ENCODE results near the gene GMDS. TPM values are rescaled to one million over a fixed set of nuclear protein-coding genes. Genes with fewer than 3 reads are reported as not detected.
A peak's percentile ranks its signal among the peaks of the same experiment; 100 is the strongest.

The GMDS gene
- total and polyA plus RNA-seq, 2 of the 8 experiments (the other 6 are each of a cell fraction or from before 2014, with no cell fraction given): 16.8 to 50.0 TPM

DNA sequence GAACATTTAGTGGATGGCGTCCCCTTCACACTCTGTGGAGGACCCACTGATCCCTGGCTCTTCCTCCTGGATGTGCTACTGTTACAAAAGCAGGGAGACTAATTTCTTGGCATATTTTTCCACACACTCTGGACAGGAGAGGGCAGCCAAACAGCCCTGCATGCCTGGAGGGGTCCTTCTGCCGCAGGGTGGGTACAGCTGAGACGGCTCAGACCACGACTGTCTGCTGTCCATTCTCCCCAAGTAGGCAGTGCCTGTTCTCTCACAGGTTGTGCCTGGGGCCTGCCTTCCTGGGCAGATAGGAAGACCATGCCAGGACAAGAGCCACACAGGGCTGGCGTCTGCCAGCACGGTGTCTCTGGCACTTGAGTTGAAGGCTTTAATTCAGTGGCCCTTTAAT, 375.6 kb downstream of the GMDS start:
- Histone ChIP-seq H2AFZ (ENCODE audit: low read length) (no peak overlapping the region), H2BK12ac (ENCODE audit: low read depth, low read length) (peak overlapping the region; percentile 35; the same call in 1 of the 2 replicates), H3K4me3 (ENCODE audit: extremely low read depth in 1 of 4, insufficient read depth in 2 of 4, low read depth in 3 of 4, low read length in 4 of 4) (no peak overlapping the region), H3K18ac (ENCODE audit: extremely low read depth, low read length) (no peak overlapping the region), H4K5ac (ENCODE audit: insufficient read length, low read depth, low read length) (no peak overlapping the region), H2BK15ac (ENCODE audit: low read length) (peak overlapping the region; percentile 32; the same call in 1 of the 2 replicates), H3K4me1 (replicated peaks in 1 of 4; ENCODE audit: control insufficient read depth in 3 of 4, insufficient read depth in 4 of 4, low read length in 3 of 4) (peaks cover 4 to 17% (median 16%) of the 10 kb centered on the region in 4 experiments; a peak in 6 of 7 replicates), H3K9me3 (ENCODE audit: insufficient read depth in 2 of 2, low read depth in 1 of 2, low read length in 1 of 2) (no peaks in the 10 kb centered on the region), H3K27me3 (replicated peaks in 1 of 4; ENCODE audit: control insufficient read depth in 3 of 4, extremely low read depth in 1 of 4, insufficient read depth in 3 of 4, low read length in 3 of 4) (no peaks in the 10 kb centered on the region), H2BK20ac (ENCODE audit: low read length) (peak overlapping the region; percentile 69; the same call in 1 of the 2 replicates), H2AK5ac (ENCODE audit: low read depth, low read length) (0 out of 2 replicates have a peak overlapping the region, but pooled peaks have one; percentile 25), H3K9ac (replicated peaks in 1 of 4; ENCODE audit: extremely low read depth in 1 of 4, low read depth in 3 of 4, low read length in 3 of 4) (no peak overlapping the region), H2BK5ac (ENCODE audit: low read depth, low read length) (peak overlapping the region; percentile 69), H3K79me2 (ENCODE audit: control insufficient read depth in 1 of 2, insufficient read depth in 2 of 2, low read length in 2 of 2) (no peaks in the 10 kb centered on the region), H3K4ac (replicated peaks; ENCODE audit: insufficient read length, low read depth, low read length) (no peak overlapping the region), H3K4me2 (ENCODE audit: insufficient read depth in 1 of 2, low read depth in 2 of 2, low read length in 2 of 2) (peak overlapping the region in 1 of 2 experiments; percentile 7; a peak in 1 of 4 replicates), H4K91ac (replicated peaks; ENCODE audit: insufficient read length, low read length) (no peak overlapping the region), H3K56ac (replicated peaks; ENCODE audit: insufficient read length, low read depth, low read length) (no peak overlapping the region), H2BK120ac (replicated peaks; ENCODE audit: low read depth, low read length) (no peak overlapping the region), H3K23me2 (ENCODE audit: low read depth, low read length) (no peaks in the 10 kb centered on the region; the same call in 1 of the 2 replicates), H4K20me1 (replicated peaks in 1 of 2; ENCODE audit: control insufficient read depth in 1 of 2, insufficient read depth in 2 of 2, low read length in 2 of 2) (no peaks in the 10 kb centered on the region), H3K79me1 (ENCODE audit: low read depth, low read length) (no peaks in the 10 kb centered on the region; the same call in 1 of the 2 replicates), H3K27ac (ENCODE audit: low read depth, low read length) (no peak overlapping the region), H3K23ac (ENCODE audit: insufficient read length) (no peak overlapping the region), H3K36me3 (ENCODE audit: control insufficient read depth in 2 of 4, insufficient read depth in 4 of 4, low read length in 3 of 4) (no peaks in the 10 kb centered on the region), H3K14ac (ENCODE audit: insufficient read length) (no peak overlapping the region), H4K8ac (ENCODE audit: extremely low read depth, insufficient read depth, low read length) (no peak overlapping the region)
- DNase-seq (ENCODE audit: low read depth in 1 of 2, low spot score in 2 of 2): no peak
- no peak for FAIRE-seq
- ChIA-PET CTCF (ENCODE audit: partially characterized antibody) (interaction anchor here (0.6 to 1.5 kb wide), 4 partner anchors 18 to 902 kb away, joined by 3 to 4 read pairs (median 3); no protein-coding TSS in a partner anchor), POLR2A (ENCODE audit: partially characterized antibody) (no interaction called here)
- WGBS, 2 experiments (ENCODE audit: extremely low coverage in 1 of 2, insufficient coverage in 1 of 2, insufficient read length in 1 of 2, insufficient replicate concordance in 2 of 2, low coverage in 1 of 2, low lambda C conversion rate in 2 of 2, missing lambda C conversion rate in 1 of 2): 91% methylated on average over 6 of the region's 6 CpGs; no CpG with 5 or more reads in 1 of the 2 experiments
- no peak for TF ChIP-seq KDM4A (IDR thresholded peaks at IDR 0.05; ENCODE audit: low read depth, low read length, severe bottlenecking)
- TF ChIP-seq, protein P1, sequence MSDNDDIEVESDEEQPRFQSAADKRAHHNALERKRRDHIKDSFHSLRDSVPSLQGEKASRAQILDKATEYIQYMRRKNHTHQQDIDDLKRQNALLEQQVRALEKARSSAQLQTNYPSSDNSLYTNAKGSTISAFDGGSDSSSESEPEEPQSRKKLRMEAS (IDR thresholded peaks at IDR 0.05): no peak
- no peak for TF ChIP-seq SP1 (IDR thresholded peaks at IDR 0.05; ENCODE audit: low read depth, low read length)
- TF ChIP-seq ZNF274 (IDR thresholded peaks at IDR 0.05; ENCODE audit: borderline replicate concordance, extremely low read depth, low read length): no peak
- no peak for TF ChIP-seq RAD21 (IDR thresholded peaks at IDR 0.05 in 1 of 2, conservative IDR thresholded peaks at IDR 0.05 in 1 of 2; ENCODE audit: low read depth in 2 of 2, low read length in 2 of 2)
- TF ChIP-seq PHF8 (conservative IDR thresholded peaks at IDR 0.05; ENCODE audit: low read depth, low read length): no peak
- no peak for TF ChIP-seq CHD1 (IDR thresholded peaks at IDR 0.05; ENCODE audit: low read depth, low read length)
- no peak for TF ChIP-seq RBBP5 (IDR thresholded peaks at IDR 0.05; ENCODE audit: borderline replicate concordance, low read depth, low read length)
- TF ChIP-seq EZH2 (IDR thresholded peaks at IDR 0.05; ENCODE audit: low read depth, low read length, severe bottlenecking): no peak
- no peak for TF ChIP-seq HDAC2 (IDR thresholded peaks at IDR 0.05; ENCODE audit: borderline replicate concordance in 1 of 2, low read depth in 2 of 2, low read length in 2 of 2)
- TF ChIP-seq SIN3A (conservative IDR thresholded peaks at IDR 0.05 in 1 of 2, IDR thresholded peaks at IDR 0.05 in 1 of 2; ENCODE audit: low read depth in 1 of 2, low read length in 2 of 2): no peak
